Loucy (cell line): ENCODE measurements around the gene TEN1.

Source experiments
- EZH2phosphoT487 ChIP-seq: fragments of 200-600 bp; IDR thresholded peaks from 2 replicates; pipeline ENCODE4 v1.6.1; 2018; ENCODE audit warnings: antibody characterized with exemption, mild to moderate bottlenecking, moderate library complexity, borderline replicate concordance
- TF ChIP-seq, protein P1 (sequence below): fragments of 200-600 bp; sonication (generic); conservative IDR thresholded peaks from 2 replicates; pipeline ENCODE4 v1.5.1; 2014; ENCODE audit warnings: mild to moderate bottlenecking, antibody characterized with exemption, low read length

- TF ChIP-seq, protein P1, sequence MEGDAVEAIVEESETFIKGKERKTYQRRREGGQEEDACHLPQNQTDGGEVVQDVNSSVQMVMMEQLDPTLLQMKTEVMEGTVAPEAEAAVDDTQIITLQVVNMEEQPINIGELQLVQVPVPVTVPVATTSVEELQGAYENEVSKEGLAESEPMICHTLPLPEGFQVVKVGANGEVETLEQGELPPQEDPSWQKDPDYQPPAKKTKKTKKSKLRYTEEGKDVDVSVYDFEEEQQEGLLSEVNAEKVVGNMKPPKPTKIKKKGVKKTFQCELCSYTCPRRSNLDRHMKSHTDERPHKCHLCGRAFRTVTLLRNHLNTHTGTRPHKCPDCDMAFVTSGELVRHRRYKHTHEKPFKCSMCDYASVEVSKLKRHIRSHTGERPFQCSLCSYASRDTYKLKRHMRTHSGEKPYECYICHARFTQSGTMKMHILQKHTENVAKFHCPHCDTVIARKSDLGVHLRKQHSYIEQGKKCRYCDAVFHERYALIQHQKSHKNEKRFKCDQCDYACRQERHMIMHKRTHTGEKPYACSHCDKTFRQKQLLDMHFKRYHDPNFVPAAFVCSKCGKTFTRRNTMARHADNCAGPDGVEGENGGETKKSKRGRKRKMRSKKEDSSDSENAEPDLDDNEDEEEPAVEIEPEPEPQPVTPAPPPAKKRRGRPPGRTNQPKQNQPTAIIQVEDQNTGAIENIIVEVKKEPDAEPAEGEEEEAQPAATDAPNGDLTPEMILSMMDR = no peak
- no peak for TF ChIP-seq EZH2phosphoT487
These were observed 44.2 kb downstream of the TEN1 start for GRCh38 chr17:76022973-76023899.
